HCT116 (cell line): ENCODE results near the gene CPEB1.

Source experiments
- POLR2A ChIP-seq: IDR thresholded peaks from 2 replicates; pipeline ENCODE4 v1.7.0; 2011; ENCODE audit warnings: borderline replicate concordance; ENCODE audit not compliant: insufficient read depth, insufficient read length; ENCODE audit errors: extremely low read depth
- POLR2AphosphoS5 ChIP-seq: IDR thresholded peaks from 2 replicates; pipeline ENCODE4 v1.6.1; 2011; ENCODE audit warnings: mild to moderate bottlenecking, low read depth, low read length, moderate library complexity
- TCF7L2 ChIP-seq: IDR thresholded peaks from 2 replicates; pipeline ENCODE4 v1.7.0; 2011; ENCODE audit warnings: borderline replicate concordance, inconsistent platforms; ENCODE audit not compliant: insufficient read depth, insufficient read length; ENCODE audit errors: extremely low read depth
- TF ChIP-seq, protein P1 (sequence below), 3 experiments: fragments of 200-600 bp in 1 of 3; sonication (generic) in 1 of 3; IDR thresholded peaks in 2 of 3; conservative IDR thresholded peaks in 1 of 3; 2 replicates each; pipeline ENCODE4 v1.5.1; 2012 to 2017; ENCODE audit warnings: low read depth in 2 of 3, low read length in 2 of 3, antibody characterized with exemption in 1 of 3, borderline replicate concordance in 1 of 3, control low read depth in 1 of 3, mild to moderate bottlenecking in 1 of 3, mixed read lengths in 1 of 3, mixed run types in 1 of 3, moderate library complexity in 1 of 3; ENCODE audit not compliant: insufficient read depth in 1 of 3

GRCh38 chr15:82570721-82571508 is 76.2 kb downstream of the CPEB1 start:
- TF ChIP-seq, protein P1, sequence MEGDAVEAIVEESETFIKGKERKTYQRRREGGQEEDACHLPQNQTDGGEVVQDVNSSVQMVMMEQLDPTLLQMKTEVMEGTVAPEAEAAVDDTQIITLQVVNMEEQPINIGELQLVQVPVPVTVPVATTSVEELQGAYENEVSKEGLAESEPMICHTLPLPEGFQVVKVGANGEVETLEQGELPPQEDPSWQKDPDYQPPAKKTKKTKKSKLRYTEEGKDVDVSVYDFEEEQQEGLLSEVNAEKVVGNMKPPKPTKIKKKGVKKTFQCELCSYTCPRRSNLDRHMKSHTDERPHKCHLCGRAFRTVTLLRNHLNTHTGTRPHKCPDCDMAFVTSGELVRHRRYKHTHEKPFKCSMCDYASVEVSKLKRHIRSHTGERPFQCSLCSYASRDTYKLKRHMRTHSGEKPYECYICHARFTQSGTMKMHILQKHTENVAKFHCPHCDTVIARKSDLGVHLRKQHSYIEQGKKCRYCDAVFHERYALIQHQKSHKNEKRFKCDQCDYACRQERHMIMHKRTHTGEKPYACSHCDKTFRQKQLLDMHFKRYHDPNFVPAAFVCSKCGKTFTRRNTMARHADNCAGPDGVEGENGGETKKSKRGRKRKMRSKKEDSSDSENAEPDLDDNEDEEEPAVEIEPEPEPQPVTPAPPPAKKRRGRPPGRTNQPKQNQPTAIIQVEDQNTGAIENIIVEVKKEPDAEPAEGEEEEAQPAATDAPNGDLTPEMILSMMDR (IDR thresholded peaks at IDR 0.05 in 2 of 3, conservative IDR thresholded peaks at IDR 0.05 in 1 of 3; ENCODE audit: borderline replicate concordance in 1 of 3, insufficient read depth in 1 of 3, low read depth in 2 of 3, low read length in 2 of 3), result no peak
- TF ChIP-seq TCF7L2 (no peak), POLR2A (no peak), POLR2AphosphoS5 (no peak)
